NCI-H526 (cell line): ENCODE results near the gene RET.
"Not testable (repeated sequence)": the region's sequence is repeated elsewhere in the genome, so short reads cannot be mapped to it uniquely, and the experiment has no call there.

ENCODE experiments used
- DNase-seq, 2 experiments: peaks; one replicate each; lab custom pipeline; 2025; lab: John Stamatoyannopoulos, UW

The RET gene

DNA sequence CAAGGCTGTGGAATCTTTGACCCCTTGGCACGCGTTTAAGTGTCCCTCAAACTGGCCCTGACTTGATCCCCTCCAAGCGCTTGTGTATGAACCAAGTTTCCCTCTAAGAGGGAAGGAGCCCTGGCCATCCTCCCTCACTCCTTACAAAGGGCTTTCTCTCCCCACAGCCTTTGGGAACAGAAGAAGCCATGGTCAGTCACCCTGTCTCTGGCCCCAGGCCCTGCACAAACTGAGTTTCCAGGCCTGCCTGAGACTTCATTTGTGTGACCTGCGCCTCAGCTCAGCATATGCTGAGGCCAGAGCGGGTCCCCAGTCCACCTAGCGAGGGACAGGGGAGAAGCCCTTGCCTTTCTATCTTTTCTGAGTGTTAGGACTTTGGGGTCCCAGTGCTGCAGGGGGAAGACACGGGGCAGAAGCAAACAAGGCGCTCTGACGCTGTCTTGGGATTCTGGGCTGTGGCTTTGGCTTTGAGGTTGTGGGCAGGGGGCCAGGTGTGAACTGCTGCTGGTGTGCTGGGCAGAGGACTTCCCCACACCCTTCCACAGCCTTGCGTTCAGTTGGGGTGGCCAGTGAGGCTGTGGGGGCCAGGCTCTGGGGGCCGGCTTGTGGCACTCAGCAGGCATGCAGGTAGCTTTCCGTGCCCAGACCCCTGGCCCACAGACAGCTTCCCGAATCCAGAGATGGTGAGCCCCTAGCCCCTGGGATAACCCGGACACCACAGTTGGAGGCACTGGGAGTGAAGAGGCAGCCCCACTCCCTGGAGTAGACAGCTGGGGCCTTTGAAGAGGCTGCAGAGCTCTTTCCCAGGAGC is 1.5 kb downstream of the RET start:
- no peak for DNase-seq

DNA sequence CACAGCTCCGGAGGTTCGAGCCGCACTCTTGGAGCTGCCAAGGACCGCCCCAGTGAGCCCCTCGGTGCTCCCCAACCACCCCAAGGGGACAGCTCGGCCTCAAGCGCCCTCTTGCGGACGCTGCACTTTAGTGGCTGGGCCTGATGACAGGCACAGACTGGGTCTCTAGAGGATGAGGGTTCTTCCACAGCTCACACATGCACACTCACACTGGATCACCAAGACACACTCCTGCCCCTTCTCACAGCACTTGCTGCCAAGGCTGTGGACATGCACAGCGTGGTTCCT is 2.1 kb downstream of the RET start:
- DNase-seq, result peak in 1 of 2 experiments; percentile 34

DNA sequence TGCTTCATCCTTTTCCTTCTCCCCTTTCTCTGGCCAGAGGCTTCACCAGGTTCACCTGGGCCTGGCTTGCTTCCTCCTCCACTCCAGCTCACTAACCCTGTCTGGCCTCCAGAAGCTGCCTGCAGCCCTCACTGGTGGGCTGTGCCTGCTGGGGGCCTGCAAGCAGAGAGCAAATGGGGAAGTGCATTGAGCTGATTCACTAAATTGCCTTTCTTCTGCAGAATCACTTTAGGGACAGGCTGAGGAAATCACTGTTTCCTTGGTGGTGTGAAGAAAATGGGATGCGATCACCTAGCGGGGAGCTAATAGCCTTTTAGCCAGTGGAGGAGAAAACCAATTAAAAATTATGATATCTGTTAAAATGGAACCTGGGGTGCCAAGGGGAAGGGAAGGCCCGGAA is 3.0 kb downstream of the RET start:
- DNase-seq, result no peak

DNA sequence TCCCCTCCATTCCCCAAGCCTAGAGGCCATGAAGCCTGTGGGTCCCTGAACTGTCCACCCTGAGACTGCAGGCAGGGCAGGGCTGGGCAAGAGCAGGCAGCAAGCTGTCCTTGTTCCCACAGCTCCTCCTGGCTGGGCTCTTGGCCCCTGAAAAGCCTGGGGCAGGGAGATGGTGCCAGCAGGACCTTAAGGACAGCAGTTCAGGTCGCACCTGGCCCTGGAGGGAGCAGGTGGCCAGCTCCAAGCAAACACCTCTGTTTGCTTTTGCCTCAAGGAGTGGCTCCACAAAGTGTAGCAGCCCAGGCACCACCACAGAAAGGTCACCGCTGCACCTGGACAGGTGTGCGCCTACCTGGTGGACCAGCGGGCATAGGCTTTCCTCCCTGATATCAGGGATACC is 5.2 kb downstream of the RET start:
- no peak for DNase-seq

DNA sequence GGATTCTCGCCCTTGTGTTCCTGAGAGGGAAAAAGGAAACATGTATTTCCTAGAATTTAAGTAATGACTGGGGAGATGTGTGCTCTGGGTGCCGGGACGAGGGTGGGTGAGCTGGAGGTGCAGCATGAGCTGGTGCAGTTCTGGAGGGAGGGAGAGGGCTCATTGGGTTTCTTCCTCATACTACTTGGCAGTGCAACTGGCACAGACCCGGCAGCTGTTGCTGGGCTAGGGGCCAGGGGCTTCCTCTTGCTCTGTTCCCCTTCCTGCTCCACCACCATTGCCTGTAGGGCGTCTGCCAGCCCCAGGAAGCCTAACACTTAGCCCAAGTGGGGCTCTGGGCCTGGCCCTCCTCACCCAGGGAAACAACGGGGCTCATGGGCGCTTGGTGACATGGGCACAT is 5.9 kb downstream of the RET start:
- DNase-seq, result no peak

DNA sequence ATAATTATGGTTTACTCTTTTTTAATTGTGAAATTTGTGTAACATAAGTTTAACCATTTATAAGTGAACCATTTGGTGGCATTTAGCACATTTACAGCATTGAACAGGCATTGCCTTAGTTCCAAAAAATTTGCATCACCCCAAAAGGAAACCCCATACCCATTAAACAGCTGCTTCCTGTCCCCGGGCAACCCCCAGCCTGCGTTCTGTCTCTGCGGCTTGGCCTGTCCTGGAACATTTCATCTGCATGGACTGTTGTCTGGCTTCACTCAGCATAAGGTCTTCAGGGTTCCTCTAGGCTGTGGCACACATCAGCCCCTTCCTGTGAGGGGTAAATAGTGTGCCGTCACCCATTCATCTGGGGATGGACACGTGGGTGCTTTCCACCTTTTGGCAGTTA is 6.9 kb downstream of the RET start:
- DNase-seq, result no peak

DNA sequence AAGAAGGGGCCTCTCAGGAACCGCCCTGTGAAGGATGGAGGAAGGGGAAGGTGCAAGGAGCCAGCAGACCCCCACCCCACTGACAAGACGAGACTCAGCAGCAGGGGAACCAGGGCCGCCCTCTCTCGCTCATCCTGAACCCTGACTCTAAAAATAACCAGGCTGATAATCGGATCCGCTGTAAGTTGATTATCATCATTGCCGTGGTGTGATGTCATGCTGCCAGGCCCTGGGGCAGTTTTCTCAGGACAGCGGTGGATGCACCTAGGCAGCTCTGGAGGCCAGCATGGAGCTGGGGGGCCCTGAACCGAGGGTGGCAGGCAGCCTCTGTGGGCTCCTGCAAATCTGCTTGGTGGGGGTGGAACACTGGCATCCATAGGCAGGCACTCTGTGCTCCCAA is 7.9 kb downstream of the RET start:
- DNase-seq, result no peak

DNA sequence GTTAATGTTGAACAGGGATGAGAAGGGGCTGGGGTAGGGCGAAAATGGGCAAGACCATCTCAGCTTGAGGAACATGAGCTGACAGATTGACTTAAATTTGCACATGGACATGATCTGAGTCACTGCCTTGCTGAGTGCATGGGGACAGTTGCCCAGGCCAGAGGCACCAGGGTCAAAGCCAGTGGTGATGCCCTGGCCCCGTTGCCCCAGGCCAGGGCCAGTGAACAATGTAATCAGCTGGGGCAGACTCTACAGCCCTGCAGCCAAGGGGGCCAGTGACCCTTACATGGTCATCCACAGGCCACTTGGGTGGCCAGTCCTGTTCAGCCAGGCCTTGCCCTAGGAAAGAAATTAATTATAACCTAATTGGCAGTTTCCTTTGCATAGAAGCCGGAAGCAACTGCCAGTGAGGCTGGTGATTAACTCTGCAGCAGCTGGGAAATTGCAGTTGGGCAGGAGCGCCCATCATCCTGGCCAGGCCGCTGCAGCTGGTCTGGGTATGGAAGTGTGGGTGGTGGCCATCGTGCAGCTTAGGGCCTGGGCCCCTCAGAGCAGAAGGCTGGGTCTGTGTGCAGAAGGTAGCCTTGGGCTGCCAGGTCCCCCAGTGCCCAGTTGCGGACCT is 9.6 kb downstream of the RET start:
- no peak for DNase-seq

DNA sequence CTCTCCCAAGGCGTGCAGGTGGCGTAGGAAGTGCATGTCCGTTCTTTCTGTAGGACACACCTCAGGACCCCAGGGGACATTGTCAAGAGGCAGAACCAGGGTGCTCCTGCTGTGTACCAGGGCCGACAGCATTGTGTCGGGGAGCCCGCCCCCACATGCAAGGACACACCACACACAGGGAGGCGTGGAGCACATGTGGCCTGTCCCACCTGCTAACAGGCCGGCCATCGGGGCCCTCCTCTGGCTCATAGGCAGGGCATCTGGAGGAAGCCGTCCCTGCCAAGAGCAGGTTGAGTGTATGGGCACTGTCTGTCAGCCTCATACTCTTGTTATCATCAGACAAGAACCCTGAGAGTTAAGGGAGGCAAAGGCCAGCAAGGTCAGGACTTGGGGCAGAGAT is 12.7 kb downstream of the RET start:
- no peak for DNase-seq

DNA sequence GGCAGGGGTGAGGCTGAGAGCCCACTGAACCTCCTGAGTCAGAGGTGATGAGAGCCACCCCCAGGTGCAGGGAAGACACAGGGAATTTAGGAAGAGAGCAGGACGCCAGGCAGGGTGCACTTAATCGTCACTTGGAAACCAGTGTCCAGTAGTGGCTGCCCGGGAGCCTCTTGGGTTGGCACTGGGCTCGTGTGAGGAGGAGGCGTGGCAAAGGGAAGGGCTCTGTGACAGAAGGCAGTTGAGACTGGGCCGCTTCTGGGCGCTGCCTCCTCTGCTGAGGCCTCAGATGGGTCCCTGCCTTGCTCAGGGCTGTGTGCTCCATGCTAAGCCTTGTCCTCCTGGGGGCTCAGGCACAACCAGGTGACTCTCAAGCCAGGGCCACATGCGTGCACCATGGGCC is 13.3 kb downstream of the RET start:
- no peak for DNase-seq

DNA sequence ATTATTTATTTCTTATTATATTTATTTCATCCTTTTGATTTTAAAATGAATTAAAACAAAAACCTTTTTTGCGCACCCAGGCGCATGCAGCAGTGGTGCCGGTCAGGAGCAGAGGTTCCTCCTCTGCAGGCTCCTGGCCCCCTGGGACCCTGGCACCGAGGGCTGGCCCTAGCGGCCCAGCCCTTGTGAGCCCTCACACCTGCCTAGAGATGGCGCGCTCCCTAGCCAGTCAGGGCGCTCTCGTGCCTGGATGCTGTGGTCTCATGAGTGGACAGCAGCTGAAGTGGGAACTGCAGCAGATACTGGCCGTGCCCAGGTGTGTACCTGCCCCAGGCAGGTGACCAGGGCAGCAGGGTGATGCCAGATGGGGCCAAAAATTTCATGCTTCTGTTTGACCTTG is 13.8 kb downstream of the RET start:
- no peak for DNase-seq

DNA sequence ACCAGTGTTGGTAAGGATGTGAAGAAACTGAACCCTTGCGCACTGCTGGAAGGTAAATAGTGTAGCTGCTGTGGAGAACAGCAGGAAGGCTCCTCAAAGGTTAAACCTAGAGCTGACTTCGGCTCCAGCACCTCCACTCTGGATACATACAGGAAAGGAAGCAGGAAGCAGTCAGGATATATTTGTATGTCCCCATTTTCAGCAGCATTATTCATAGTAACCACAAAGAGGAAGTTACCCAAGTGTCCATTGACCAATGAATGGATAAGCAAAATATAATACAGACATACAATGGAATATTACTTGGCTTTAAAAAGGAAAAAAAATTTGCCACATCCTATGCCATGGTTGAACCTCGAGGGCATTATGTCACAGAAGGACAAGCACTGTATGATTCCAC is 15.0 kb downstream of the RET start:
- DNase-seq, result no peak

DNA sequence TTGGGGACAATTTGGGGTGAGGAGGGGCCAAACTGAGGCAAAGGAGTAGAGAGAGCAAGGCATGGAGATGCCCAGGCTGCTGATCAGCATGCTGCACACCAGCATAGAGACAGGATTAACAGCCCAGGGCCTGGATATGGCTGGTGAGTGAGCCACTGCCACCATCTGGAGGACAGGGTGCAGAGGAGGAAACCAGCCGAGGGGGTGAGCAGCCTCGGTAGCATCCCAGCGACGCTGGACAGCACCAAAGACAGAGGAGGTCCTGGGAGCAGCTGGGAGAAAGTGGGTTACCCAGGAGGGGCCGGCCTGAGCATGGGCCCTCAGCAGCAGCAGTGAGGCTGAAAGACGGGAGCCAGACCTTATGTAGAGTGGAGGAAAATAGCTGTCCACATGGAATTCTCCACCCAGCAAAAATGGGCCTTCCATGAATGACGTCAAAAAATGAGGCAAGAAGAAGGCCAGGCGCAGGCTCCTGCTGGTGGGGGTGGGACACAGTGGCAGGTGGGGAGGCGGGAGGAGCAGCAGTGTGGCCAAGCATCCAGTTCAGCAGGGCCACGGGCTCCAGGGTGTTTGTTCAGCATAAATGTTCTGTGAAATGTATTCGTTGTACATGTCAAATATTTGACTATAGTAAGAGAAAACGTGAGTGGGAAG is 16.7 kb downstream of the RET start:
- peak in 1 of 2 experiments; percentile 28 for DNase-seq

DNA sequence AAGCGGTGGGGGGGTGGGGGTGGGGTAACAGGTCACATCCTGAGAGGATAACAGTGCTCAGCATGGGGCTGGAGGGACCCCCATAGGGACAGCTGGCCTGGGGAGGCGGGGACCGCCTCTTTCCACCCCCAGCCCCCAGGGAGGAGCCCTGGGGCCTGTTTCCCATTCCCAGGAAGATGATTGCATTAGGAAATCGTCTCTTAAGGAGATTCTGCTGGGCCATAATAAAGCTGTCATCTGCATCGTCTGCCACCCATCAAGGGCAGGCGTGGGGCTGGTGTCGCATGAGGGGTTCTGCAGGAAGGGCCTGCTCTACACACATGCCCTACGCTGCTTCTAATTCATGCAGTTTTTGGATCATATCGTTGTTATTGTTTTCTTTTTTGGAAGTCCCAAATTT is 17.2 kb downstream of the RET start:
- DNase-seq, result no peak

DNA sequence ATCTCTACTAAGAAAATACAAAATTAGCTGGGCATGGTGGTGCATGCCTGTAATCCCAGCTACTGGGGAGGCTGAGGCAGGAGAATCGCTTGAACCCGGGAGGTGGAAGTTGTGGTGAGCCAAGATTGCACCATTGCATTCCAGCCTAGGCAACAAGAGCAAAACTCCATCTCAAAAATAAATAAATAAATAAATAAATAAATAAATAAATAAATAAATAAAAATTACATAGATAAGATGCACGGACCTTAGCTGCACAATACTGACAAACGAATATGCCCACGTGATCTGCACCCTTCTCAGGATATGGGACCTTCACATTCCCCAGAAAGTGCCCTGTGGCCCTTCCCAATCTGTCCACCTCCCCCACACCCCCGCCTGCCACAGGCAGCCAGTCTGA is 22.5 kb downstream of the RET start:
- not testable (repeated sequence) for DNase-seq

DNA sequence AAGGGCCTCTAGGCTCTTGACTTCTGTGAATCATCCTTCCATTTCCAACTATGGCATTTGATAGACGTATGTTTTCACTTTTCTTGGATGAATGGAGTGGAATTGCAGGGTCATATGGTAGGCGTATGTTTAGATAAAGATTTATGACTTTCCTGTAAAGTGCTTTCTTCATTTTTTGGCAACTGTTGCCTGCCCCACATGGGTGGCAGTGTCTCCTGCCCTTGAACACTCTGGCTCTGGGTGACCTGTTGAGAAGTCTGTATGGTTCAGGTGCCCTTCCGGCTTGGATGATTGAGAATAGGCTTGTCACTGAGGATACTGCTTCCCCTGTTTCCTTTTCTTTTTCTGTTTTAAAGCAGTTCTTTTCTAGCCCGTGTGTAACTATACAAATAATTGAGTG is 23.1 kb downstream of the RET start:
- DNase-seq, result no peak

DNA sequence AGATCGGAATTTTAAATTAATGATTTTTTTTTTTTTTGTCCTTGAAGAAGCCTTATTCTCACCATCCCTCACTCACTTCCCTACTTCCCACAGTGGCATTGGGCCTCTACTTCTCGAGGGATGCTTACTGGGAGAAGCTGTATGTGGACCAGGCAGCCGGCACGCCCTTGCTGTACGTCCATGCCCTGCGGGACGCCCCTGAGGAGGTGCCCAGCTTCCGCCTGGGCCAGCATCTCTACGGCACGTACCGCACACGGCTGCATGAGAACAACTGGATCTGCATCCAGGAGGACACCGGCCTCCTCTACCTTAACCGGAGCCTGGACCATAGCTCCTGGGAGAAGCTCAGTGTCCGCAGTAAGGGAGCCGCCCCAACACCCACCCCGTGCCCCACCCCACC is 23.5 kb downstream of the RET start:
- DNase-seq, result no peak

DNA sequence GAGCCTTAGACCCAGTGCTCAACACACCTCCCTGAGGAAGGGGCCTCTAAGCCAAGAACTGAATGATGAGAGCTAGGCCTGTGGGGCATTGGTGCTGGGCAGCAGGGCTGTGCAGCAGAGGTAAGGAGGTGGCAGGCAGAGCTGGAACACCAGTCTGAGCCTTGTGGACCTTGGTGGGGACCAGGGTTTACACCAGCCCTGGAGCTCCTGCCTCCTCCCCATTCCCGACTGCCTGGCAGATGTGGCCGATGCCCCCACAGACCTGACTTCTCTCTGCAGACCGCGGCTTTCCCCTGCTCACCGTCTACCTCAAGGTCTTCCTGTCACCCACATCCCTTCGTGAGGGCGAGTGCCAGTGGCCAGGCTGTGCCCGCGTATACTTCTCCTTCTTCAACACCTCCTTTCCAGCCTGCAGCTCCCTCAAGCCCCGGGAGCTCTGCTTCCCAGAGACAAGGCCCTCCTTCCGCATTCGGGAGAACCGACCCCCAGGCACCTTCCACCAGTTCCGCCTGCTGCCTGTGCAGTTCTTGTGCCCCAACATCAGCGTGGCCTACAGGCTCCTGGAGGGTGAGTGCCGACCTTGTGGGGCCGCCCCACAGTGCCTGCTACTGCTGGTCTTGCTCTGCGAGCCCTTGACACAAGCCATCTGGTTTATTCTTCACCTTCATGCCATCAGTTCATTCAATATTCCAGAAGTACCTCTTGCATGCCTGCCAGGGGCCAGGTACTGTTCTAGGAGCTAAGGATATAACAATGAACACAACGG is 25.4 kb downstream of the RET start:
- DNase-seq, result no peak

DNA sequence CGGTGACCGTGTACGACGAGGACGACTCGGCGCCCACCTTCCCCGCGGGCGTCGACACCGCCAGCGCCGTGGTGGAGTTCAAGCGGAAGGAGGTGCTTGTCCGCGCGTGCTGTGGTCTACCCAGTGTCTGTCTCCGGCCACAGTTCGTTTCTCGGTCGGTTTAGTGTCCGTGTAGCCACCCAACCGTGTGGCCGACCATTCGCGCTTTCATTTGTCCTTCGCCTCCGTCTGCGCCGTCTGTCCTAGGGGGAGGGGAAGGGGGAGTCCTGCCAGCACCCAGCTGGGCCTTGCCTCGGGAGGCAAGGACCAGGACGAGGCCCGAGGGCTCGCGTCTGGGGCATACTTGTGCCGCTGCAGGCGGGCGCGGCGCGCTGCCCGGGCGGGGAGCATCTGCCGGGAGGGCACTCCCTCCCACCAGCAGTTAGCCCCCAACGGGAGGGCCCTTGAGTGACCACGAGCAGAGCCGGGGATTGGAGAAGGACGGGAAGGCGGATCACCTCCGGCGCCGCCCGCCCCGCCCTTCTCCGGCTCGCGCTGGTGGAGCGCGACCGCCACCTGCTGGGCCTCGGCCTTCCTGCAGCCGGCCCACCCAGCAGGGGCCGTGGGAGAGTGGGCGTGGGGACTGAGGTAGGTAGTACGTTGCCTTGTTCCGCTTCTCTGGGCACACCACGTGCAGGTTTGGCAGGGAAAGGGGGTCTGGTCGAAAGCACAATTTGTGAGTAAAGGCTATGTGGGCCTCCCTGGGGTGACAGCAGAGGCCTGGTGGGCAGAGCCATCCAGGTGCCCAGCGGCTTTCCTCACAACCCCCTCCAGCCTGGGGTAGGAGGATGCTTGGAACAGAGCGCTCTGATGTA is 28.5 kb downstream of the RET start:
- peak; percentile 7 to 62 for DNase-seq

DNA sequence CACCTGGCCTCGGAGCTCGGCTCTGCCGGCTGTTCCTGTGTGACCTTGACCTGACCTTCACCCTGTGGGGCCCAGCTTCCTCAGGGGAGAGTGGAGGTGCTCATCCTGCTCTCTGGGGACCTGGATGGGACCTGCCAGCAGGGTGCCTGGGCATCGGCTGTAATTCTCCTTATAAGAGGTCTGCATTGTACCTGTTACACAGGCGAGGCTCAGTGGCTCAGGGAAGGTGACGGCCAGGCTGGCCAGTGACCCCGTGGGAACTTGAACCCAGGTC is 29.0 kb downstream of the RET start:
- no peak for DNase-seq

DNA sequence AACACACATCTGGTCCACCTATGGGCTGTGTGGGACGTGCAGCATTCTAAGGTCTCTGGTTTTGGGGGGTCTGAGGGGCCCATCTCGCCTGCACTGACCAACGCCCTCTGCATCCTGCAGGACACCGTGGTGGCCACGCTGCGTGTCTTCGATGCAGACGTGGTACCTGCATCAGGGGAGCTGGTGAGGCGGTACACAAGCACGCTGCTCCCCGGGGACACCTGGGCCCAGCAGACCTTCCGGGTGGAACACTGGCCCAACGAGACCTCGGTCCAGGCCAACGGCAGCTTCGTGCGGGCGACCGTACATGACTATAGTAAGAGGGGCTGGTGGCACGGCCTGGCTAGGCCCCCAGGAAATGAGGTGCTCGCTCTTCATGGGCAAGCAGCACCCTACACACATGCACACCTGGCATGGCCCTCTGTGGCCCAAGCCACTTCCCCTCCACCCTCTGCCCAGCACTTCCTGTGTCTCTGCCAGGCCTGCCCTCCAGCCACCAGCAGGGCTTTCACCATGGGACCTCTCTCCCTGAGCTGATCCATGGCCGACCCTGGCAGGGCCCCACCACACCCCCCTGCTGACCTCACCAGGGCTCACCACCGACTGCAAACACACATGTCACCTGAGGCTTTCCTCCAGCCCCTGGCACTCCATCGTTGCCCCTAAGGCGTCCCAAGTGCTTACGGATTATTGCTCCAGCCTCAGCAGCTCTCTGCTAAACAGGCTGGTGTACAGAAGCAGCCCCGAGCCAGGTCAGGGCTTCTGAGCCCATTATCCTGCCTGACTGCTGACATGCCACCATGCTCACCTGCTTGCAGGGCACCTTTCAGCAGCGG is 29.6 kb downstream of the RET start:
- no peak for DNase-seq
